AG09319 (cell line): ENCODE data around the gene CHN2.

Experiments
- DNase-seq: peaks from one replicate; pipeline ENCODE4 v3.0.0-alpha.2; 2010; ENCODE audit warnings: low read depth; ENCODE audit errors: extremely low read depth
- TF ChIP-seq, protein P1 (sequence below): IDR thresholded peaks from 2 replicates; pipeline ENCODE4 v1.5.1; 2011; ENCODE audit warnings: low read depth, mild to moderate bottlenecking, inconsistent platforms, low read length, moderate library complexity

Gene CHN2

DNA sequence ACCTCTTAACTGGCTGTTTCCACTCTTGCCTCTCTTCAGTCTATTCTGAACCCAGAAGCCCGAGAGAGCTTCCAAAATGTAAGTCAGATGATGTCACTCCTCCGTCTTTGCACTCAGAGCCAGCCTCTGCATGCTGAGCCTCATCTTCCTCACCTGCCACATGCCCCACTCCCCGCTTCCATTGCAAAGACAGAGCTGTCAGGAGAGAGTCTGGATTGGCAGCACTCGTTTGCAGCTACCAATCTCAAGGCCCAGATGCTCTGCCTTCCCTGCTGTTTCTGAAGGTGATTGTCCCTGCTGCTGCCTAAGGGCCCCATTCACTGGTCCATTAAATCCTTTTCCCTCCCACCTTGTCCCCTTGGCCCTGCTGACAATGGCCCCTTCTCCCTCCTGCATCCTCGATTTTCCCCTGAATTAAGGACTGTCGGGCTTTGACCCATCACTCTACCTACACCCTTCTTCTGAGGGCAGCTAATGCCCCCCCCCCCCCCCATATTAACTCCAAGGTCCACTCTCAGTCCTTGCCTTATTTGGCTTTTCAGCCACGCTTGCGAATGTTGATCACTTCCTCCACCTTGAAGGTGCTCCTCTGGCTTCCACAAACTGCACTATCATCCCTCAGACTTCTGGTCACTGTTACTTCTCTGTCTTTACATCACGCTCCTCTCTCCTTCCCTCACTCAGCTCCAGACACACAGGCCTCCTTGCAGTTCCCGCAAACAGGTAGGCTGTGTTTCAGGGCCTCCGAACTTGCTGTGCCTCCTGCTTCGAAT lies 98.5 kb downstream of the CHN2 start:
- TF ChIP-seq, protein P1, sequence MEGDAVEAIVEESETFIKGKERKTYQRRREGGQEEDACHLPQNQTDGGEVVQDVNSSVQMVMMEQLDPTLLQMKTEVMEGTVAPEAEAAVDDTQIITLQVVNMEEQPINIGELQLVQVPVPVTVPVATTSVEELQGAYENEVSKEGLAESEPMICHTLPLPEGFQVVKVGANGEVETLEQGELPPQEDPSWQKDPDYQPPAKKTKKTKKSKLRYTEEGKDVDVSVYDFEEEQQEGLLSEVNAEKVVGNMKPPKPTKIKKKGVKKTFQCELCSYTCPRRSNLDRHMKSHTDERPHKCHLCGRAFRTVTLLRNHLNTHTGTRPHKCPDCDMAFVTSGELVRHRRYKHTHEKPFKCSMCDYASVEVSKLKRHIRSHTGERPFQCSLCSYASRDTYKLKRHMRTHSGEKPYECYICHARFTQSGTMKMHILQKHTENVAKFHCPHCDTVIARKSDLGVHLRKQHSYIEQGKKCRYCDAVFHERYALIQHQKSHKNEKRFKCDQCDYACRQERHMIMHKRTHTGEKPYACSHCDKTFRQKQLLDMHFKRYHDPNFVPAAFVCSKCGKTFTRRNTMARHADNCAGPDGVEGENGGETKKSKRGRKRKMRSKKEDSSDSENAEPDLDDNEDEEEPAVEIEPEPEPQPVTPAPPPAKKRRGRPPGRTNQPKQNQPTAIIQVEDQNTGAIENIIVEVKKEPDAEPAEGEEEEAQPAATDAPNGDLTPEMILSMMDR, result no peak
- no peak for DNase-seq

DNA sequence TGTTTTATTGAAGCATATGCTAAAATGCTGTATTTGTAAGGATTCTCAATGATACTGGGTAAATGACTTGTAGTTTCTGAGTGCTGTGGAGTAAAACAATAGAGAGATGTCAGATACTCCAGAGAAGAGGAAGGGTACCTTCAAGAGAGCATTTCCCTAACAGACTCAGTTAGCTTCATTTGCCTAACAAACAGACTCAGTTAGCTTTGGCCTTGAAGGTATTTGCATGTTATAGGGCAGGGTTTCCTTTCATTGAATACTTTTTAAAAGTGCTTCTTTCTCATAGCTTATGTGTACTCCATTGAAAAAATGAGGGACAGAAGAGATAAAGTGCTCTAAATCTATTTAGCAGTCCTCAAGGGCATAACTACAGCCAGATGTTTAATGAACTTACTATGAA lies 101.8 kb downstream of the CHN2 start:
- no peak for DNase-seq
- TF ChIP-seq, protein P1, result no peak

DNA sequence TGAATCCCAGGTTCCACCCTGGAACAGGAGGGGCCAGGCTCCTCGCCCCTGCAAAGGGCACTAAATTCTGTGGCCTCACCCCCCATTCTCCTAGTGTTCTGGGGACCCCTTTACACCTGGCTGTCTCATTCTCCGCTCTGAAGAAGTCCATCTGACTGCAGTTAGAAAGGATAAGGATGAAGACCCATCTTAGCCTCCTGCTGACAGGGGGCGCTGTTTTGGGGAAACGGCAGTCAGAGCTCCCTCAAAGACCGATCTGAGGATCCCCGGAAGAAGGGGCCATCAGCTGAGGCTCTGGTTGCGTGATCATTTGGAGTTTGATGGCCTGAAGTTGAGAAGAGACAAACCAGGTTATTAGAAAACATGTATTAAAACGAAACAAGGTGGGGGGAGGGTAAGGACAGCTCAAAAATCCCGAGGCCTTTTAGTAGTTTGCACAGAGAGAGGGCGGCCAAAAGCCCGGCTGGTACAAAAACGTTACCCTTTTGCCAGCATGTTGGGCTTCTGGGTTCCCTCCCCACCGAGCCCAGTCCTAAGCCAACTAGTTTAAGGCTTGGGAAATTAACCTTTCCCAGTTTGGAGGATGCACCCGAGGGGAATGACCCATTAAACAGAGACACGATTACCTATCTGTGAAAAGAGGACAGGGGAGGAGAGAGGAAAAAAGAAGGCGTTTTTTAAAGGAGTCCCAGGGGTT lies 102.8 kb downstream of the CHN2 start:
- TF ChIP-seq, protein P1, result peak; percentile 2
- no peak for DNase-seq

DNA sequence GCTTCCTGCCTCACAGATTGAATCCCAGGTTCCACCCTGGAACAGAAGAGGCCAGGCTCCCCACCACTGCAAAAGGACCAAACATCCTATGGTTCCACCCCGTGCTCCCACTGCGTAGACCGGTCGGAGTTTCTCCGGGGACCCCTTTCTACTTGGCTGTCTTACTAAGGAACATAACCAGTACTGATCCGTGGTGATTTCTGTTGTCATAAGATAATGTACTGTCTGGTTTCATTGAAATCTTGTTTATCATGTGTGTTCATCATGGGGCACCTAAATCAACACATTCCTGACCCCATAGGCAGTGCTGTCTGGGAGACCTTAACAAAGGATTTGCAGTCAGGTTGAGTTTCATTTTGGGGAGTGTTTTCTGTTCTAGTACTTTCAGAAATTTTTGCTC lies 104.5 kb downstream of the CHN2 start:
- TF ChIP-seq, protein P1, result no peak
- no peak for DNase-seq

DNA sequence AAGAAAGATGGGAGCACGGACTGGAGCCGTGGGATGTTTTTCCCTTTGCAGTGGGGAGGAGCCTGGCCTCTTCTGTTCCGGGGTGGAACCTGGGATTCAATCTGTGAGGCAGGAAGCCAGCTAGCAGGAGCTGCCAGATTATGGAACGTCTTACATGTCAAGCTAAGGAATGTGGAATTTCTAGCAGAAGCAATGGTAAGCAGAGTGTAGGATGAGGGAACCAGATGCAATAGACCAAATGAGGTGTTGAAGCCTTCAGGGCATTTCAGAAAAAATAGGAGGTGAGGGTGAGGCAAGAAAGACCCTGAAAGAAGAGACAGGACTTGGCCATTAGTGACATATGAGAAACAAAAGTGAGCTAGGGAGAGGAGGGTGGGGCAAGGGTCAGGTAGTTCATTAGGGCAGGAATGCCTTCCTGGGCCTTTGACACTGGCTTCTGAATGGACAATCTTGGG lies 105.5 kb downstream of the CHN2 start:
- no peak for DNase-seq
- TF ChIP-seq, protein P1, result no peak

DNA sequence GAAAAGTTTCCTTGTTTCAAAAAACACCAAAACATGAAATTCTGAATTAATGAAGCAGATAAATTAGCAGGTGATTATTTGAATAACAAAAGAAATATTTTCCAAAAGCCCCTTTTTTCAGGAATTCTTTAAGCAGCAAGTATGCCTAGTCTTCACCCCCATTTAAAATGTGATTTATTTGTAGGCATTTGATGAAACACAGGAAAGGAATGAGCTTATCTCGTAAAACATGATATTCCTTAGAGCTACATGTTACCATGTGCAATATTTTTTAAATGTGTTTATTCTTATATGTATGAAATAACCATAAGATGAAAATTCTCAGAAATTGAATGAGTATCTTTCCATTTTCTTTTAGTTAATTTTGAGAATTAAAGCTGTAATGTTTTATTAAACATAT lies 106.1 kb downstream of the CHN2 start:
- DNase-seq, result no peak
- TF ChIP-seq, protein P1, result no peak

DNA sequence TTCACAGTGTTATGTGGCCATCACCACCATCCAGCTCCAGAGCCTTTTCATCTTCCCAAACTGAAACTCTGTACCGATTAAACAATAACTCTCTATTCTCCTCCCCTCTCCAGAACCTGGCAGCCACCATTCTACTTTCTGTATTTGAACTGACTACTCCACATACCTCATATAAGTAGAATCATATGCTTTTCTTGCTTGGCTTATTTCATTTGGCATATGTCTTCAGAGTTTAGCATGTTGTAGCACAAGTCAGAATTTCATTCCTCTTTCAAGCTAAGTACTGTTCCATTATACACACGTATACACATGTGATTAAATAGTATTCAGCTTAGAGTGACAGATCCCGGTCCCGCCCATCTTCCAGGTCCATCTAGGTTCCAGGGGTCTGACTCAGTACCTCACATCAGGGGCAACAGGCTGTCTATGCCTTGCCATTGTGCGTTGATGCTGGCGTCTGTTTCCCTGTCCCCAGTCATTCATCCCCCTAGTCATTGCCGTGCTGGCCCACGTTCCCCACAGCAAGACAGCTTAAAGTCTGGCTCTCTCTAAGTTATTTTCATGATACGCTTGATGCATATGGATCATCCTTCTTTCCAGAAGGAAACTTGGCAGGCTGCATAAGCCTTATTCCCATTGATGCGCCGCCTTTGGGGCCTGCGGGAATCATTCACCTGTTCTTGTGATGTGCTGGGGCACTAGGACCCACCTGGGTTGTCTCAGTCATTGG lies 108.3 kb downstream of the CHN2 start:
- no peak for DNase-seq
- TF ChIP-seq, protein P1, result no peak
